ENCODE data around the gene TNFAIP1.
"Not testable (repeated sequence)": the region's sequence is repeated elsewhere in the genome, so short reads cannot be mapped to it uniquely, and the experiment has no call there.

The TNFAIP1 gene

GRCh38 chr17:28335201-28335958 is at the start of gene TNFAIP1, which contains the start of gene IFT20:
TSS of gene TNFAIP1 (plus strand) at chr17:28335761. CDS start at chr17:28339522, 3,761 bp downstream.
TSS of gene IFT20 (minus strand) at chr17:28335472. CDS start at chr17:28331985, 3,487 bp downstream.
- DNase-seq = peak; percentile 100

- DNase-seq = no peak
Measured at GRCh38 chr17:28285965-28286364, 49.6 kb upstream of the TNFAIP1 start.

- DNase-seq = no peak
Measured at GRCh38 chr17:28290703-28291102, 44.9 kb upstream of the TNFAIP1 start.

GRCh38 chr17:28291780-28292330 is 43.7 kb upstream of the TNFAIP1 start:
- DNase-seq = no peak

GRCh38 chr17:28292878-28293277 is 42.7 kb upstream of the TNFAIP1 start:
- DNase-seq = not testable (repeated sequence)

GRCh38 chr17:28293994-28294393 is 41.6 kb upstream of the TNFAIP1 start:
- no peak for DNase-seq

- DNase-seq = no peak
Measured at GRCh38 chr17:28295677-28296578, 39.6 kb upstream of the TNFAIP1 start.

GRCh38 chr17:28298449-28298848 is 37.1 kb upstream of the TNFAIP1 start:
- no peak for DNase-seq

- DNase-seq = no peak
Measured at GRCh38 chr17:28306954-28307401, 28.6 kb upstream of the TNFAIP1 start.

- DNase-seq = no peak
Measured at GRCh38 chr17:28313841-28314240, 21.7 kb upstream of the TNFAIP1 start.

GRCh38 chr17:28315846-28316705 is 19.5 kb upstream of the TNFAIP1 start:
- no peak for DNase-seq

- DNase-seq = no peak
Measured at GRCh38 chr17:28317099-28317965, 18.2 kb upstream of the TNFAIP1 start.

GRCh38 chr17:28317966-28318758 is 17.4 kb upstream of the TNFAIP1 start:
- DNase-seq = peak in 1 of 2 experiments; percentile 76

GRCh38 chr17:28318759-28319597 is 16.6 kb upstream of the TNFAIP1 start, which contains the start of gene TMEM97:
TSS of gene TMEM97 (plus strand) at chr17:28319200. CDS start at chr17:28319240, 40 bp downstream.
- peak; percentile 99 to 100 for DNase-seq

- DNase-seq = no peak
Measured at GRCh38 chr17:28319598-28319935, 16.0 kb upstream of the TNFAIP1 start.

GRCh38 chr17:28320215-28321061 is 15.1 kb upstream of the TNFAIP1 start:
- DNase-seq = no peak

GRCh38 chr17:28324267-28324745 is 11.3 kb upstream of the TNFAIP1 start:
- DNase-seq = no peak

- no peak for DNase-seq
Measured at GRCh38 chr17:28324781-28325180, 10.8 kb upstream of the TNFAIP1 start.

Data from NCI-H526 (cell line).